ENCODE results near the gene FBXO38. TPM values are rescaled to one million over a fixed set of nuclear protein-coding genes. Genes with fewer than 3 reads are reported as not detected.

FBXO38 gene
- total RNA-seq, 1 experiment from 2014 or later: 36.3 TPM

DNA sequence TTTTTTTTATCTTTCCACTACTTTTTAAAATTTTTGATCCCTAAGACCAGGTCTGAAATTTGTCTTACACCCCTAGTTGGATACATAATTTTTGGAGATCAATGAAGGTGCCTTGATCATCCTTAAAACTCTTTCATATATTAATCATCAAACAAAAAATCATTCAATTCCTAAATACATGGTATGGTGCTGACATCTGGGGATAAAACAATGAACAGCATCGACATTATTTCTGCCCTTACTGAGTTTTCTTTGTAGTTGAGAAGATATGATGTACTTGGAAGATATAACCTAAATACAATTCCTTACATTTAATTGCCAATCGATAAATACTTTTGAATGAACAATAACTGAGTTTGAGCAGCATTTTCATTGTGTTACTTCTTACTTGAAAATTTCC, 30.1 kb upstream of the FBXO38 start:
- ChIA-PET POLR2A (no interaction called here), RAD21 (ENCODE audit: low non-redundant PET in 1 of 2, low total read pairs in 2 of 2, uncharacterized antibody in 2 of 2, unreplicated experiment in 2 of 2) (no interaction called here), CTCF (no interaction called here)
- no peaks in the 10 kb centered on the region for H3K36me3 ChIP-seq (ENCODE audit: control insufficient read depth in 1 of 2, insufficient read depth in 2 of 2, low read length in 2 of 2)
- H2AFZ ChIP-seq (ENCODE audit: low read depth, low read length, poor library complexity, severe bottlenecking): no peak overlapping the region
- no peaks in the 10 kb centered on the region for H3K4me1 ChIP-seq (ENCODE audit: control insufficient read depth in 1 of 2, insufficient read depth in 2 of 2, low read length in 2 of 2)
- H3K79me2 ChIP-seq (ENCODE audit: insufficient read depth, low read length): no peaks in the 10 kb centered on the region
- no peaks in the 10 kb centered on the region for H4K20me1 ChIP-seq (ENCODE audit: insufficient read depth)
- no peak overlapping the region for H3K4me2 ChIP-seq (ENCODE audit: low read length)
- BruUV-seq (replicated peaks): no TSS peak
- no peaks in the 10 kb centered on the region for H3K9me2 ChIP-seq (ENCODE audit: insufficient read depth)
- no peak for ATAC-seq
- TF ChIP-seq, protein P1, sequence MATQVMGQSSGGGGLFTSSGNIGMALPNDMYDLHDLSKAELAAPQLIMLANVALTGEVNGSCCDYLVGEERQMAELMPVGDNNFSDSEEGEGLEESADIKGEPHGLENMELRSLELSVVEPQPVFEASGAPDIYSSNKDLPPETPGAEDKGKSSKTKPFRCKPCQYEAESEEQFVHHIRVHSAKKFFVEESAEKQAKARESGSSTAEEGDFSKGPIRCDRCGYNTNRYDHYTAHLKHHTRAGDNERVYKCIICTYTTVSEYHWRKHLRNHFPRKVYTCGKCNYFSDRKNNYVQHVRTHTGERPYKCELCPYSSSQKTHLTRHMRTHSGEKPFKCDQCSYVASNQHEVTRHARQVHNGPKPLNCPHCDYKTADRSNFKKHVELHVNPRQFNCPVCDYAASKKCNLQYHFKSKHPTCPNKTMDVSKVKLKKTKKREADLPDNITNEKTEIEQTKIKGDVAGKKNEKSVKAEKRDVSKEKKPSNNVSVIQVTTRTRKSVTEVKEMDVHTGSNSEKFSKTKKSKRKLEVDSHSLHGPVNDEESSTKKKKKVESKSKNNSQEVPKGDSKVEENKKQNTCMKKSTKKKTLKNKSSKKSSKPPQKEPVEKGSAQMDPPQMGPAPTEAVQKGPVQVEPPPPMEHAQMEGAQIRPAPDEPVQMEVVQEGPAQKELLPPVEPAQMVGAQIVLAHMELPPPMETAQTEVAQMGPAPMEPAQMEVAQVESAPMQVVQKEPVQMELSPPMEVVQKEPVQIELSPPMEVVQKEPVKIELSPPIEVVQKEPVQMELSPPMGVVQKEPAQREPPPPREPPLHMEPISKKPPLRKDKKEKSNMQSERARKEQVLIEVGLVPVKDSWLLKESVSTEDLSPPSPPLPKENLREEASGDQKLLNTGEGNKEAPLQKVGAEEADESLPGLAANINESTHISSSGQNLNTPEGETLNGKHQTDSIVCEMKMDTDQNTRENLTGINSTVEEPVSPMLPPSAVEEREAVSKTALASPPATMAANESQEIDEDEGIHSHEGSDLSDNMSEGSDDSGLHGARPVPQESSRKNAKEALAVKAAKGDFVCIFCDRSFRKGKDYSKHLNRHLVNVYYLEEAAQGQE (IDR thresholded peaks at IDR 0.05; ENCODE audit: low read depth): no peak
- TF ChIP-seq, protein P2, sequence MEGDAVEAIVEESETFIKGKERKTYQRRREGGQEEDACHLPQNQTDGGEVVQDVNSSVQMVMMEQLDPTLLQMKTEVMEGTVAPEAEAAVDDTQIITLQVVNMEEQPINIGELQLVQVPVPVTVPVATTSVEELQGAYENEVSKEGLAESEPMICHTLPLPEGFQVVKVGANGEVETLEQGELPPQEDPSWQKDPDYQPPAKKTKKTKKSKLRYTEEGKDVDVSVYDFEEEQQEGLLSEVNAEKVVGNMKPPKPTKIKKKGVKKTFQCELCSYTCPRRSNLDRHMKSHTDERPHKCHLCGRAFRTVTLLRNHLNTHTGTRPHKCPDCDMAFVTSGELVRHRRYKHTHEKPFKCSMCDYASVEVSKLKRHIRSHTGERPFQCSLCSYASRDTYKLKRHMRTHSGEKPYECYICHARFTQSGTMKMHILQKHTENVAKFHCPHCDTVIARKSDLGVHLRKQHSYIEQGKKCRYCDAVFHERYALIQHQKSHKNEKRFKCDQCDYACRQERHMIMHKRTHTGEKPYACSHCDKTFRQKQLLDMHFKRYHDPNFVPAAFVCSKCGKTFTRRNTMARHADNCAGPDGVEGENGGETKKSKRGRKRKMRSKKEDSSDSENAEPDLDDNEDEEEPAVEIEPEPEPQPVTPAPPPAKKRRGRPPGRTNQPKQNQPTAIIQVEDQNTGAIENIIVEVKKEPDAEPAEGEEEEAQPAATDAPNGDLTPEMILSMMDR (IDR thresholded peaks at IDR 0.05 in 2 of 3, conservative IDR thresholded peaks at IDR 0.05 in 1 of 3; ENCODE audit: borderline replicate concordance in 1 of 3, insufficient read depth in 1 of 3, low read depth in 2 of 3, low read length in 2 of 3): peak in 2 of 3 experiments; percentile 19 to 23; a peak in 2 of 6 replicates
- TF ChIP-seq EZH2 (IDR thresholded peaks at IDR 0.05): no peak
- no peak for TF ChIP-seq JUND (IDR thresholded peaks at IDR 0.05)
- TF ChIP-seq EGR1 (IDR thresholded peaks at IDR 0.05; ENCODE audit: low read depth): no peak
- TF ChIP-seq TCF7L2 (IDR thresholded peaks at IDR 0.05; ENCODE audit: borderline replicate concordance, extremely low read depth, insufficient read depth, insufficient read length): no peak
- no peak for TF ChIP-seq YY1 (IDR thresholded peaks at IDR 0.05; ENCODE audit: extremely low read depth, insufficient replicate concordance, low read depth, low read length)
- TF ChIP-seq RAD21 (IDR thresholded peaks at IDR 0.05; ENCODE audit: low read depth): peak; percentile 42
- TF ChIP-seq FOSL1 (IDR thresholded peaks at IDR 0.05; ENCODE audit: low read depth): no peak
- TF ChIP-seq ZFX (IDR thresholded peaks at IDR 0.05): no peak
- TF ChIP-seq, protein P3, sequence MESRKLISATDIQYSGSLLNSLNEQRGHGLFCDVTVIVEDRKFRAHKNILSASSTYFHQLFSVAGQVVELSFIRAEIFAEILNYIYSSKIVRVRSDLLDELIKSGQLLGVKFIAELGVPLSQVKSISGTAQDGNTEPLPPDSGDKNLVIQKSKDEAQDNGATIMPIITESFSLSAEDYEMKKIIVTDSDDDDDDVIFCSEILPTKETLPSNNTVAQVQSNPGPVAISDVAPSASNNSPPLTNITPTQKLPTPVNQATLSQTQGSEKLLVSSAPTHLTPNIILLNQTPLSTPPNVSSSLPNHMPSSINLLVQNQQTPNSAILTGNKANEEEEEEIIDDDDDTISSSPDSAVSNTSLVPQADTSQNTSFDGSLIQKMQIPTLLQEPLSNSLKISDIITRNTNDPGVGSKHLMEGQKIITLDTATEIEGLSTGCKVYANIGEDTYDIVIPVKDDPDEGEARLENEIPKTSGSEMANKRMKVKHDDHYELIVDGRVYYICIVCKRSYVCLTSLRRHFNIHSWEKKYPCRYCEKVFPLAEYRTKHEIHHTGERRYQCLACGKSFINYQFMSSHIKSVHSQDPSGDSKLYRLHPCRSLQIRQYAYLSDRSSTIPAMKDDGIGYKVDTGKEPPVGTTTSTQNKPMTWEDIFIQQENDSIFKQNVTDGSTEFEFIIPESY (IDR thresholded peaks at IDR 0.05; ENCODE audit: extremely low read depth, insufficient replicate concordance, low read length): no peak
- TF ChIP-seq CEBPB (IDR thresholded peaks at IDR 0.05; ENCODE audit: low read depth): no peak
- no peak for TF ChIP-seq SP1 (IDR thresholded peaks at IDR 0.05; ENCODE audit: low read depth)
- no peak for TF ChIP-seq CBX3 (IDR thresholded peaks at IDR 0.05; ENCODE audit: low read depth)
- TF ChIP-seq, protein P4, sequence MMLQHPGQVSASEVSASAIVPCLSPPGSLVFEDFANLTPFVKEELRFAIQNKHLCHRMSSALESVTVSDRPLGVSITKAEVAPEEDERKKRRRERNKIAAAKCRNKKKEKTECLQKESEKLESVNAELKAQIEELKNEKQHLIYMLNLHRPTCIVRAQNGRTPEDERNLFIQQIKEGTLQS (IDR thresholded peaks at IDR 0.05): no peak
- no peak for TF ChIP-seq EZH2phosphoT487 (IDR thresholded peaks at IDR 0.05; ENCODE audit: borderline replicate concordance)
- no peaks in the 10 kb centered on the region for H3K9me3 ChIP-seq (ENCODE audit: control insufficient read depth in 1 of 2, insufficient read depth in 1 of 2, low read depth in 1 of 2, low read length in 2 of 2)
- H3K27ac ChIP-seq (ENCODE audit: low read depth, low read length): no peak overlapping the region
- H3K9ac ChIP-seq (ENCODE audit: low read length): no peak overlapping the region
- no peak for DNase-seq (ENCODE audit: low read depth, low spot score)
- no peaks in the 10 kb centered on the region for H3K27me3 ChIP-seq (ENCODE audit: insufficient read depth, low read length)
- intact Hi-C loops (cut with micrococcal nuclease): no loop called here
- no peak overlapping the region for H3K4me3 ChIP-seq (replicated peaks in 1 of 2; ENCODE audit: low read depth in 1 of 2, low read length in 2 of 2)

Measured in HCT116 (cell line).